ENCODE results near the gene CLCN2.

- TF ChIP-seq POLR2AphosphoS5 (IDR thresholded peaks at IDR 0.05; ENCODE audit: low read depth): no peak; the same call in 1 of the 2 replicates
- TF ChIP-seq CTCF (IDR thresholded peaks at IDR 0.05; ENCODE audit: insufficient read depth, low read length): no peak
Observed at GRCh38 chr3:184328516-184328915, 32.9 kb downstream of the CLCN2 start.
